Heart left ventricle (tissue), 16 donors: ENCODE measurements around the gene FAM171A2. TPM values are rescaled to one million over a fixed set of nuclear protein-coding genes. Genes with fewer than 3 reads are reported as not detected.
A peak's percentile ranks its signal among the peaks of the same experiment; 100 is the strongest.

Experiments
- ATAC-seq, 4 donors: fragments of 200-7000 bp; cut with Tn5 transposase; one replicate each; pipeline ENCODE4 v1.9.1; 2020 to 2022; ENCODE audit warnings: moderate library complexity in 4 of 4, mild to moderate bottlenecking in 3 of 4, moderate number of reproducible peaks in 1 of 4
- DNase-seq, 5 donors: peaks; one replicate each; pipeline ENCODE4 v3.0.0-alpha.2; 2020
- H3K27ac ChIP-seq, 12 donors: fragments of 200-600 bp; sonication (generic) in 4 of 12; one replicate each; pipeline versions ENCODE4 v1.5.0 to v1.8.0; 2016 to 2022; ENCODE audit warnings: mild to moderate bottlenecking in 2 of 12
- H3K27me3 ChIP-seq, 9 donors: fragments of 200-600 bp; sonication (generic) in 2 of 9; one replicate each; pipeline versions ENCODE4 v1.5.1 to v1.8.0; 2016 to 2022; ENCODE audit warnings: mild to moderate bottlenecking in 3 of 9
- H3K36me3 ChIP-seq, 9 donors: fragments of 200-600 bp; sonication (generic) in 2 of 9; one replicate each; pipeline versions ENCODE4 v1.5.0 to v1.8.0; 2018 to 2022; ENCODE audit warnings: mild to moderate bottlenecking in 2 of 9
- H3K4me1 ChIP-seq, 12 donors: fragments of 200-600 bp; sonication (generic) in 4 of 12; one replicate each; pipeline versions ENCODE4 v1.5.0 to v1.8.0; 2016 to 2022; ENCODE audit warnings: mild to moderate bottlenecking in 3 of 12
- H3K4me3 ChIP-seq, 12 donors: fragments of 200-600 bp; sonication (generic) in 4 of 12; one replicate each; pipeline versions ENCODE4 v1.5.0 to v1.8.0; 2017 to 2022; ENCODE audit warnings: mild to moderate bottlenecking in 9 of 12, moderate library complexity in 4 of 12
- H3K9me3 ChIP-seq, 12 donors: fragments of 200-600 bp; sonication (generic) in 4 of 12; one replicate each; pipeline versions ENCODE4 v1.5.0 to v1.8.0; 2016 to 2022; ENCODE audit warnings: mild to moderate bottlenecking in 1 of 12
- POLR2A ChIP-seq, 2 donors: fragments of 450-650 bp; IDR thresholded peaks; one replicate each; pipeline ENCODE4 v1.6.1; 2017; ENCODE audit warnings: antibody characterized with exemption in 2 of 2, mild to moderate bottlenecking in 2 of 2, moderate library complexity in 2 of 2
- WGBS, 4 donors: extraction: QIAGEN DNeasy Blood & Tissue Kit in 2 of 4; methylation state at CpG; one replicate each; pipeline versions ENCODE4 v1.1.5 to v1.1.7; 2013 to 2018; 5-methylcytosine and 5-hydroxymethylcytosine counted together
- intact Hi-C, 10 donors: fragments of 100-400 bp; cut with DNase I; formaldehyde crosslinking; loops; one replicate each; pipeline versions ENCODE4 v1.11.1 to v1.14.2; 2022
- polyA plus RNA-seq, 2 donors: library from polyadenylated mRNA; stranded (reverse); fragments of 200-250 nt; gene quantifications; one replicate each; pipeline ENCODE4 v1.2.3, GENCODE V29; 2013
- total RNA-seq, 9 donors: library from RNA; depleted of rRNA in 2 of 9; stranded (reverse); fragments of >200 nt in 2 of 9; fragmentation: NEBNext Ultra II Directional in 3 of 9; extraction: Animal tissue kit (Norgen Biotek cat#: 25700) in 3 of 9; gene quantifications; one replicate each; pipeline versions ENCODE4 v1.1.0 to v1.2.4, GENCODE V29; 2016 to 2023
- TF ChIP-seq, protein P1 (sequence below), 12 donors: fragments of 200-600 bp; sonication (generic) in 4 of 12; IDR thresholded peaks; one replicate each; pipeline versions ENCODE4 v1.5.0 to v1.8.0; 2018 to 2022; ENCODE audit warnings: antibody characterized with exemption in 12 of 12, mild to moderate bottlenecking in 5 of 12
- donor health status: ischemic (EF 13 %, LVEDD 7.1; RV severe dilation, severe dysfunction).
- donor health status: healthy with polysubstance abuse.
- donor health status: DM: no; HTN: yes; CAD: no.
- donor health status: DM: no; HTN: no; CAD: no.
- donor health status: ischemic (EF 25% LVEDD 6.9; RV normal size, moderate dysfunction).
- donor health status: ischemic (EF 25% LVEDD 5.7; RV mildly dilated, moderate dysfunction).
- donor health status: healthy.
- donor health status: DM: yes; HTN: yes; CAD: no.
- donor health status: ischemic (EF 35%, LVEDD 5.7; RV mildly dilated, moderate dysfunction).
- donor health status: nonischemic (EF 11% LVEDD 7.7; RV severe dilation, severe dysfunction).
- donor health status: DM: yes; HTN: yes; CAD: no.
- donor health status: PGD.
- donor health status: ischemic (EF 29% LVEDD 5.4; RV normal size, mild dysfunction).
- donor health status: nonischemic (EF 23%, LVEDD 6.1; RV moderate dilation, normal function).

FAM171A2 gene
- total and polyA plus RNA-seq, 11 donors, result 0.40 to 2.1 (median 0.77) TPM

DNA sequence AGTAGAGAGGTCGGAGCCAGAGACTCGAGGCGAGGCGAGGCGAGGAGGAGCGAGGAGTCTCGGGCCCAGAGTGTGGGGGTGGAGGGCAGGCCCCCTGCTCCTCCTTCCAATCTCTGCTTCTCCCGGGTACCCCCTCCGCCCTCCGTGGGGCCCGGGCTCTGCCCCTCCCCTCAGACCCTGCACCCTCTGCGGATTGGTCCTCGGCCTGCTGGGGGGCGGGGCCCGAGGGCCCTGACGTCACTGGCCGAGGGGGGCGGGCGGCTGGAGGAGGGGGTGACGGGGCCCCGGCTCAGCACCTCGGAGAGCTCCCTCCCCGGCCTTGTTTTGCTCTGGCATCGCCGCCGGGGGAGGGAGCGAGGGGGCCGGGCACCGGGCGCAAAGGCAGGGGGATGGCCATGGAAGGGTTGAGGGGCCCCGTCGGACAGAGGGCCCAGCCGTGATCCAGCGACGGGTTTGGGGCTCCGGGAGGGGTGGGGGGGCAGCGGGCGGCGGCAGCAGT is 55.3 kb downstream of the FAM171A2 start, which contains the start of gene RUNDC3A:
TSS of gene RUNDC3A (plus strand) at position 282 of the 499 bp plus-strand sequence. CDS start 232 bp downstream, outside the sequence.
- Histone ChIP-seq H3K9me3 (no peaks in the 10 kb centered on the region), H3K27ac (peak within 1 kb of the TSS in 4 of 12 donors; percentile 1 to 84 (median 37)), H3K27me3 (peaks cover 0 to 24% (median 7%) of the 10 kb centered on the region in 9 donors), H3K4me1 (peaks cover 0 to 20% (median 16%) of the 10 kb centered on the region in 12 donors), H3K4me3 (peak within 1 kb of the TSS; percentile 27 to 62 (median 53)), H3K36me3 (no peaks in the 10 kb centered on the region)
- intact Hi-C loops, result loop anchor here in 1 of 10 donors (5.0 kb wide), 1 partner anchor 86 kb away; no protein-coding TSS in a partner anchor
- DNase-seq (peak; percentile 88 to 92 (median 89)), ATAC-seq (peak; percentile 95 to 99 (median 98))
- WGBS, 4 donors, result 1 to 2% (median 2%) methylated on average over 18 to 39 of the region's 39 CpGs
- TF ChIP-seq POLR2A (IDR thresholded peaks at IDR 0.05), result no peak
- TF ChIP-seq, protein P1, sequence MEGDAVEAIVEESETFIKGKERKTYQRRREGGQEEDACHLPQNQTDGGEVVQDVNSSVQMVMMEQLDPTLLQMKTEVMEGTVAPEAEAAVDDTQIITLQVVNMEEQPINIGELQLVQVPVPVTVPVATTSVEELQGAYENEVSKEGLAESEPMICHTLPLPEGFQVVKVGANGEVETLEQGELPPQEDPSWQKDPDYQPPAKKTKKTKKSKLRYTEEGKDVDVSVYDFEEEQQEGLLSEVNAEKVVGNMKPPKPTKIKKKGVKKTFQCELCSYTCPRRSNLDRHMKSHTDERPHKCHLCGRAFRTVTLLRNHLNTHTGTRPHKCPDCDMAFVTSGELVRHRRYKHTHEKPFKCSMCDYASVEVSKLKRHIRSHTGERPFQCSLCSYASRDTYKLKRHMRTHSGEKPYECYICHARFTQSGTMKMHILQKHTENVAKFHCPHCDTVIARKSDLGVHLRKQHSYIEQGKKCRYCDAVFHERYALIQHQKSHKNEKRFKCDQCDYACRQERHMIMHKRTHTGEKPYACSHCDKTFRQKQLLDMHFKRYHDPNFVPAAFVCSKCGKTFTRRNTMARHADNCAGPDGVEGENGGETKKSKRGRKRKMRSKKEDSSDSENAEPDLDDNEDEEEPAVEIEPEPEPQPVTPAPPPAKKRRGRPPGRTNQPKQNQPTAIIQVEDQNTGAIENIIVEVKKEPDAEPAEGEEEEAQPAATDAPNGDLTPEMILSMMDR (IDR thresholded peaks at IDR 0.05), result no peak

DNA sequence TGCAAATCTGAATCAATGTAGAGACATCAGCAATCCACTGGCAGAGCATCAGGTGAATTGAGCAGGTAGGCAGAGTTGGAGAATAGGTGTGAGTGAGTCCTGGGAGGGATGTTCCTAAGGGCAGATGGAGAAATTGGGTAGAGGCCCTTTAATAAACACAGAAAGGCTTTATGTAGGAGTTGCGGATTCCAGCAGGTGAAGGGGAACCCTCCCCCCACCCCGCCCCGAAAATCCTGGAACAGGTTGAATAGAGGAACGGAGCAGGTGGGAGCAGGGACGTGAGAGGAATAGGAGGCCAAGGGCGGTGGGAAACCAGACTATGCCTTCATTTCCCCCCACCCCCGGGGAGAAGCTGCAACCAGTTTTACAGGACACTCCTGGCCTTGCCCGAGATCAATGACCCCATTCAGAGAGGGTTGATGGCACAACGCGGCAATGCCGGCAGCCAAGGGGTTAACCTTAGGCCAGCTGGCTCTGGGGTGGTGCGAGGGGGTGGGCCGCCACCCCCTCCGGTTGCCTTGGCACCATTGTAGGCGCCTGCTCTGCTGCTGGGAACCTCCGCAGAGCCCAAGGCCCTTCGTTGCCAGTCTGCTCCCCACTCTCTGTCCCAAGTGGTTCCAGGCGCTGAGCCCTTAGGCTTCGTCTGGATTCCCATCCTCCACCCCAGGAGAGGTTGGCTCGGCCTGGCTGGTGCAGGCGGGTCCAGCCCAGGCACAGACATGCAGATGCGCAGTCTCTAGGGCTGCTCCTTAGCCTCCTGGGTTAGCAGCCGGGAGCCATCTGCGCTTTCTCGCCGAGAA is 56.1 kb downstream of the FAM171A2 start:
- WGBS, 4 donors, result 3 to 5% (median 3%) methylated on average over 25 to 26 of the region's 26 CpGs
- peaks cover 0 to 20% (median 16%) of the 10 kb centered on the region in 12 donors for H3K4me1 ChIP-seq
- peak in 2 of 5 donors; percentile 50 to 51 for DNase-seq
- TF ChIP-seq, protein P1 (IDR thresholded peaks at IDR 0.05), result no peak
- TF ChIP-seq POLR2A (IDR thresholded peaks at IDR 0.05), result no peak
- peak overlapping the region in 4 of 12 donors; percentile 1 to 84 (median 37) for H3K27ac ChIP-seq
- H3K36me3 ChIP-seq, result no peaks in the 10 kb centered on the region
- intact Hi-C loops, result loop anchor here in 1 of 10 donors (5.0 kb wide), 1 partner anchor 85 kb away; no protein-coding TSS in a partner anchor
- peak; percentile 75 to 83 (median 78) for ATAC-seq
- H3K9me3 ChIP-seq, result no peaks in the 10 kb centered on the region
- peaks cover 0 to 19% (median 0%) of the 10 kb centered on the region in 9 donors for H3K27me3 ChIP-seq
- peak overlapping the region; percentile 27 to 62 (median 53) for H3K4me3 ChIP-seq

DNA sequence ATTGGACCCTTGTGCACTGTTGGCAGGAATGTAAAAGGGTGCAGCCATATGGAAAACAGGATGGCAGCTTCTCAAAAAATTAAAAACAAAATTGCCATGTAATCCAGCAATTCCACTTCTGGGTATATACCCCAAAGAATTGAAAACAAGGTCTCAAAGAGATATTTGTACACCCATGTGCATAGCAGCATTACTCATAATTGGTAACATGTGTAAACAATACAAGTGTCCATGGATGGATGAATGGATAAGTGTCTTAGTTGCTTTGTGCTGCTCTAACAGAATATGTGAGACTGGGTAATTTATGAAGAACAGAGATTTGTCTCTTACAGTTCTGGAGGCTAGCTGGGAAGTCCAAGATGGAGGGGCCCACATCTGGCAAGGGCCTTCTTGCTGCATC is 59.0 kb downstream of the FAM171A2 start:
- Histone ChIP-seq H3K27me3 (peaks cover 0 to 23% (median 0%) of the 10 kb centered on the region in 9 donors), H3K27ac (no peak overlapping the region), H3K36me3 (no peaks in the 10 kb centered on the region), H3K9me3 (no peaks in the 10 kb centered on the region), H3K4me1 (peaks cover 0 to 20% (median 16%) of the 10 kb centered on the region in 12 donors), H3K4me3 (no peak overlapping the region)
- DNase-seq, result no peak
- TF ChIP-seq, protein P1 (IDR thresholded peaks at IDR 0.05), result no peak
- no peak for TF ChIP-seq POLR2A (IDR thresholded peaks at IDR 0.05)
- intact Hi-C loops, result loop anchor here in 1 of 10 donors (5.0 kb wide), 1 partner anchor 82 kb away; no protein-coding TSS in a partner anchor
- ATAC-seq, result no peak

Other genes with a start within 250 kb of the FAM171A2 start
- 100 to 1,000 TPM in 2 of 9 donors, 10 to 100 TPM in 7; 54.6 to 283 (median 70.1) TPM for gene HDAC5, start 240.2 kb downstream of the FAM171A2 start, total RNA-seq
- 10 to 100 TPM; 64.2 to 91.0 TPM for gene HDAC5, start 240.2 kb downstream of the FAM171A2 start, polyA plus RNA-seq
- gene HROB, start 221.9 kb downstream of the FAM171A2 start, total RNA-seq, result 1 to 10 TPM in 4 of 9 donors, under 1 TPM in 5; 0.47 to 5.8 (median 0.84) TPM
- under 1 TPM; 0.34 to 0.42 TPM for gene HROB, start 221.9 kb downstream of the FAM171A2 start, polyA plus RNA-seq
- gene ASB16, start 193.1 kb downstream of the FAM171A2 start, total RNA-seq, result 10 to 100 TPM in 7 of 9 donors, 1 to 10 TPM in 2; 7.7 to 71.1 (median 13.8) TPM
- 1 to 10 TPM; 1.5 to 5.1 TPM for gene ASB16, start 193.1 kb downstream of the FAM171A2 start, polyA plus RNA-seq
- 10 to 100 TPM; 18.8 to 37.4 (median 21.8) TPM for gene TMUB2, start 176.9 kb downstream of the FAM171A2 start, total RNA-seq
- gene TMUB2, start 176.9 kb downstream of the FAM171A2 start, polyA plus RNA-seq, result 10 to 100 TPM; 24.7 to 35.1 TPM
- 10 to 100 TPM; 24.1 to 51.9 (median 35.3) TPM for gene ATXN7L3, start 164.0 kb downstream of the FAM171A2 start, total RNA-seq
- 10 to 100 TPM; 24.3 to 54.4 TPM for gene ATXN7L3, start 164.0 kb downstream of the FAM171A2 start, polyA plus RNA-seq
- 10 to 100 TPM; 33.1 to 61.2 (median 44.2) TPM for gene UBTF, start 144.2 kb downstream of the FAM171A2 start, total RNA-seq
- gene UBTF, start 144.2 kb downstream of the FAM171A2 start, polyA plus RNA-seq, result 10 to 100 TPM; 34.1 to 41.6 TPM
- 1 to 10 TPM in 1 of 9 donors, under 1 TPM in 7, not detected in 1; 0.29 to 3.3 (median 0.61) TPM for gene SLC4A1, start 95.7 kb downstream of the FAM171A2 start, total RNA-seq
- gene SLC4A1, start 95.7 kb downstream of the FAM171A2 start, polyA plus RNA-seq, result under 1 TPM in 1 of 2 donors, not detected in 1; 0.03 TPM
- 1 to 10 TPM in 2 of 9 donors, under 1 TPM in 6, not detected in 1; 0.27 to 1.3 (median 0.57) TPM for gene RUNDC3A, start 55.3 kb downstream of the FAM171A2 start, total RNA-seq
- gene RUNDC3A, start 55.3 kb downstream of the FAM171A2 start, polyA plus RNA-seq, result under 1 TPM; 0.19 to 0.57 TPM
- gene SLC25A39, start 39.0 kb downstream of the FAM171A2 start, total RNA-seq, result 10 to 100 TPM; 37.2 to 78.5 (median 49.7) TPM
- gene SLC25A39, start 39.0 kb downstream of the FAM171A2 start, polyA plus RNA-seq, result 10 to 100 TPM; 60.2 to 96.0 TPM
- gene GRN, start 18.6 kb downstream of the FAM171A2 start, total RNA-seq, result 100 to 1,000 TPM in 8 of 9 donors, 10 to 100 TPM in 1; 94.8 to 451 (median 196) TPM
- gene GRN, start 18.6 kb downstream of the FAM171A2 start, polyA plus RNA-seq, result 100 to 1,000 TPM in 1 of 2 donors, 10 to 100 TPM in 1; 44.6 to 105 TPM
- gene ITGA2B, start 25.8 kb upstream of the FAM171A2 start, total RNA-seq, result 1 to 10 TPM in 2 of 9 donors, under 1 TPM in 7; 0.16 to 1.8 (median 0.37) TPM
- gene ITGA2B, start 25.8 kb upstream of the FAM171A2 start, polyA plus RNA-seq, result under 1 TPM; 0.22 to 0.34 TPM
- gene GPATCH8, start 139.6 kb upstream of the FAM171A2 start, total RNA-seq, result 10 to 100 TPM; 17.5 to 24.9 (median 21.5) TPM
- 10 to 100 TPM; 12.8 to 15.1 TPM for gene GPATCH8, start 139.6 kb upstream of the FAM171A2 start, polyA plus RNA-seq
- gene FZD2, start 193.6 kb upstream of the FAM171A2 start, total RNA-seq, result 1 to 10 TPM; 1.6 to 8.1 (median 4.5) TPM
- 1 to 10 TPM; 2.4 to 3.2 TPM for gene FZD2, start 193.6 kb upstream of the FAM171A2 start, polyA plus RNA-seq